Gastrocnemius medialis (tissue), 4 donors: ENCODE results near the gene CACNG7.

Source experiments
- POLR2A ChIP-seq, 2 donors: fragments of 450-650 bp; IDR thresholded peaks; one replicate each; pipeline ENCODE4 v1.6.1; 2017; ENCODE audit warnings: antibody characterized with exemption in 2 of 2, mild to moderate bottlenecking in 2 of 2, moderate library complexity in 2 of 2
- TF ChIP-seq, protein P1 (sequence below), 5 experiments: fragments of 450-650 bp in 3 of 5; fragments of 200-600 bp in 2 of 5; sonication (generic) in 2 of 5; IDR thresholded peaks in 4 of 5; conservative IDR thresholded peaks in 1 of 5; 1 replicate in 4 of 5; 2 replicates in 1 of 5; pipeline ENCODE4 v1.5.1; 2016 to 2019; ENCODE audit warnings: antibody characterized with exemption in 5 of 5, mild to moderate bottlenecking in 3 of 5, moderate library complexity in 3 of 5

DNA sequence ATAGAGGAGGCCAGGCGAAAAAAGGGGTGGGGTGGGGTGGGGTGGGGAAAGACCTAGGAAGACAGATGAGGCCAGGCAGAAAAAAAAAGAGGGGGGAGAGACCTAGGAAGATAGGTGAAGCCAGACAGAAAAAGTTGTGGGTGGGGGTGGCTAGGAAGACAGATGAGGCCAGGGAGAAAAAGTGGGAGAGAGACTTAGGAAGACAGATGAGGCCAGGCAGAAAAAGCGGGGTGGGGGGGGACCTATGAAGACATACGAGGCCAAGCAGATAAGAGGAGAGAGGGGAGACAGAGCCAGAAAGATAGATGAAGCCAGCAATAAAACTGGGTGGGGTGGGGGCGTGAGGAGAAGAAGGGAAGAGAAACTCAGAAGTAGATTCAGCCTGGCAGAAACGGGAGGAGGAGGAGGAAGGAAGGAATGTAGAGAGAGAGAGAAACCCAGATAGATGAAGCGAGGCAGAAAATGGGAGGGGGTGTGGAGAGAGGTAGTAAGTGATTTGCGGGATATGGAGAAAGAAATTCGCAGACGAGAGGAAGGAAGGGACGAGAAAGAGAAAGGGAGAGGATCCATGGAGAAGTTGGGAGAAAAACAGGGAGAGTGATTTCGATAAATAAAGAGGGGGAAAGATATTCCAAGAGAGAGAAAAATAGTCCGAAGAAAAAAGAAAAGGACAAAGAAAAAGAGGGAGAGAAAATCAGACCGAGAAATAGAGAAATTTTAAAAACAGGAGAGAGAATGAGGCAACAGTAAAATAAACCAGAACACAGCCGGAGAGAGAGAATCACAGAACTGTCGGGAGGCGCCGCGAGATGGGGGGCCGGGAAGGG, 70.1 kb downstream of the CACNG7 start:
- TF ChIP-seq, protein P1, sequence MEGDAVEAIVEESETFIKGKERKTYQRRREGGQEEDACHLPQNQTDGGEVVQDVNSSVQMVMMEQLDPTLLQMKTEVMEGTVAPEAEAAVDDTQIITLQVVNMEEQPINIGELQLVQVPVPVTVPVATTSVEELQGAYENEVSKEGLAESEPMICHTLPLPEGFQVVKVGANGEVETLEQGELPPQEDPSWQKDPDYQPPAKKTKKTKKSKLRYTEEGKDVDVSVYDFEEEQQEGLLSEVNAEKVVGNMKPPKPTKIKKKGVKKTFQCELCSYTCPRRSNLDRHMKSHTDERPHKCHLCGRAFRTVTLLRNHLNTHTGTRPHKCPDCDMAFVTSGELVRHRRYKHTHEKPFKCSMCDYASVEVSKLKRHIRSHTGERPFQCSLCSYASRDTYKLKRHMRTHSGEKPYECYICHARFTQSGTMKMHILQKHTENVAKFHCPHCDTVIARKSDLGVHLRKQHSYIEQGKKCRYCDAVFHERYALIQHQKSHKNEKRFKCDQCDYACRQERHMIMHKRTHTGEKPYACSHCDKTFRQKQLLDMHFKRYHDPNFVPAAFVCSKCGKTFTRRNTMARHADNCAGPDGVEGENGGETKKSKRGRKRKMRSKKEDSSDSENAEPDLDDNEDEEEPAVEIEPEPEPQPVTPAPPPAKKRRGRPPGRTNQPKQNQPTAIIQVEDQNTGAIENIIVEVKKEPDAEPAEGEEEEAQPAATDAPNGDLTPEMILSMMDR (IDR thresholded peaks at IDR 0.05 in 4 of 5, conservative IDR thresholded peaks at IDR 0.05 in 1 of 5): no peak
- no peak for TF ChIP-seq POLR2A (IDR thresholded peaks at IDR 0.05)
